ENCODE measurements around the gene TMED8.

TMED8 gene

DNA sequence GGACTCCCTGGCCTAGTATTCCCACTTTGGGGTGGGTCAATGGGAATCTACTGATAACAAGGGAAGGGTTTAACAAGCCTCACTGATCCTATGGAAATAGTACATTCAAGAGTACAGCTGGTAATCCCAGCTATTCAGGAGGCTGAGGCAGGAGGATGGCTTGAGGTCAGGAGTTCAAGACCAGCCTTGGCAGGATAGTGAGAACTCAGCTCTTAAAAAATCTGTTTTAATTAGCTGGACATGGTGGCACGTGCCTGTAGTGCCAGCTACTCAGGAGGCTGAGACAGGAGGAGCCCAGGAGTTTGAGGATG lies 60.7 kb downstream of the TMED8 start:
- H3K4me3 ChIP-seq, result no peak overlapping the region
- no peak for DNase-seq (ENCODE audit: low spot score)
- TF ChIP-seq, protein P1, sequence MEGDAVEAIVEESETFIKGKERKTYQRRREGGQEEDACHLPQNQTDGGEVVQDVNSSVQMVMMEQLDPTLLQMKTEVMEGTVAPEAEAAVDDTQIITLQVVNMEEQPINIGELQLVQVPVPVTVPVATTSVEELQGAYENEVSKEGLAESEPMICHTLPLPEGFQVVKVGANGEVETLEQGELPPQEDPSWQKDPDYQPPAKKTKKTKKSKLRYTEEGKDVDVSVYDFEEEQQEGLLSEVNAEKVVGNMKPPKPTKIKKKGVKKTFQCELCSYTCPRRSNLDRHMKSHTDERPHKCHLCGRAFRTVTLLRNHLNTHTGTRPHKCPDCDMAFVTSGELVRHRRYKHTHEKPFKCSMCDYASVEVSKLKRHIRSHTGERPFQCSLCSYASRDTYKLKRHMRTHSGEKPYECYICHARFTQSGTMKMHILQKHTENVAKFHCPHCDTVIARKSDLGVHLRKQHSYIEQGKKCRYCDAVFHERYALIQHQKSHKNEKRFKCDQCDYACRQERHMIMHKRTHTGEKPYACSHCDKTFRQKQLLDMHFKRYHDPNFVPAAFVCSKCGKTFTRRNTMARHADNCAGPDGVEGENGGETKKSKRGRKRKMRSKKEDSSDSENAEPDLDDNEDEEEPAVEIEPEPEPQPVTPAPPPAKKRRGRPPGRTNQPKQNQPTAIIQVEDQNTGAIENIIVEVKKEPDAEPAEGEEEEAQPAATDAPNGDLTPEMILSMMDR (IDR thresholded peaks at IDR 0.05), result no peak
- no peak overlapping the region for H3K27ac ChIP-seq

DNA sequence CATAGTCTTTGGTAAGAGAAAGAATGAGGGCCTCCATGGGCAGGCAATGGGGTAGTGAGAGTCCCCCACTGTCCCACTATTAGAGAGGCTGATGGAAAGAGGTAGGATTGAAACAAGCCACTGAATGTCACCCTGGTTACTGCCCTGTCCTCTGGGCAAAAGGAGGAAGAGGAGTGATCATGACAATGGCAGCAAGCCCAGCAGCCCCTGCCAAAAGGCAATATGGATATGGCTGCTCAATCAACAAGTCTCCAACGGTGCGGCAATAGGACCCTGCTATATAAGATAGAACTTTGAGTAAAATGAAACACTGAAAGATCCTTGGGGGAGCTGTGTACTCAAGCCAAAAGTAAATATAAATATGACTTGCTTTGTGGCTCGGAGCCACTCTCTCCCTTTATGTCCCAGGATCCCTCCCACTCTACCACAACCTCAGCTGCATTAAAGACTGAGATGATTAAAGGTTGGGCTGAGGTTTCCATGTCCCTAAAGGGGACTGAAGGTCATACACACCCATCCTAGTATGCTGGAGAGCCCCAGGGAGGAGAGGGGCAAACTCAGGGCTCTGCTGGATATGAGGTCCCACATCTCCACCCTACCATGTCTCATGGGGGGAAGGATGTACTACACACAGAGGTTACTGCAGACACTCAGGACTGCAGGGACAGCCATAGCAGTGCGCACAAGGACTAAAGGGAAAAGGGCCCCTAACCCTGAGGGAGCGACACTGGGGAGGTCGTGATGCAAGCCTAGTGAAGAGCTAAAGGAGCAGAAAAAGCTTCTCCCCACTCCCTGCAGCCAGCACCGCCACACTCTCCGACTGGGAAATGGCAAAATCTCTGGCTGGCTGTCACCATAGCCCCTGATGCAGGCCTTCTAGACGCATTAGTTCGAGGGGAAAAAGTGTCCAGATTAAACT lies 62.1 kb downstream of the TMED8 start:
- Histone ChIP-seq H3K27ac (peak overlapping the region in 1 of 2 donors; percentile 46), H3K4me3 (no peak overlapping the region)
- no peak for DNase-seq (ENCODE audit: low spot score)
- TF ChIP-seq, protein P1 (IDR thresholded peaks at IDR 0.05), result no peak

DNA sequence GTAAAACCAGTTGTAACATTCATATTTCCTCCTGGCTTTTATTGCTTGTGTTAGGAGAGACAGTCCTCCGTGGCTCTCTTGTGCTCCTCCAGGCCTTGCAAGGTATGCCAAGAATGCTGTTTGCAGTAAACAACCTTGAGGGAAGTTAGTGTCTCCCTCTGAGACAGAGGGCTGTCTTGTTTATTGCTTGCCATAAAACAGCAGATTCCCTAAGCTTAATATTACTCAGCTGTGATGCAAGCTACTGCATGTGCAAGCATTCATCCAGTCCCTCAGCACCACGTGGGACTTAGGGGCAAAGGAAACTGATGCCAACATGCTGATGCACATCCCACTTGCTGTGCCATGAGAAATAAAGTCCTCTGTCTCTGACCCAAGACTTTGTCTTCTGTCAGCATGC lies 62.9 kb downstream of the TMED8 start:
- TF ChIP-seq, protein P1 (IDR thresholded peaks at IDR 0.05), result no peak
- no peak overlapping the region for H3K4me3 ChIP-seq
- DNase-seq (ENCODE audit: low spot score), result no peak
- H3K27ac ChIP-seq, result peak overlapping the region in 1 of 2 donors; percentile 26

DNA sequence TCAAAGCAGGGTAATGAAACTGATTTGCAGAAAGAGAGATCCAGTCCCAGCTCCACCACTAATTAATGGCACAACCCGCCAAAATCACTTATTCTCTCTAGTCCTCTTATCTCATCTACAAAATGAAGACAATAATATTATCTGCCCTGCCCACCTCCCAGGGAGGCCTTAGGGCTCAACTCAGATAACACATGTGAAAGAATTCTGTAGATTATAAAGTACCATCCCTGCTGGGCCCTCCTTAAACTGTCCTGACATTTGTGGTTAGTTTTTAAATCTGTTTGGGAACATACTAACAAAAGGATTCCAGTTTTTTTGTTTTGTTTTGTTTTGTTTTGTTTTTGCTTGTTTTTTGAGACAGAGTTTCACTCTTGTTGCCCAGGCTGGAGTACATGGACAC lies 63.5 kb downstream of the TMED8 start:
- H3K27ac ChIP-seq, result peak overlapping the region in 1 of 2 donors; percentile 26
- H3K4me3 ChIP-seq, result no peak overlapping the region
- DNase-seq (ENCODE audit: low spot score), result no peak
- TF ChIP-seq, protein P1 (IDR thresholded peaks at IDR 0.05), result no peak

DNA sequence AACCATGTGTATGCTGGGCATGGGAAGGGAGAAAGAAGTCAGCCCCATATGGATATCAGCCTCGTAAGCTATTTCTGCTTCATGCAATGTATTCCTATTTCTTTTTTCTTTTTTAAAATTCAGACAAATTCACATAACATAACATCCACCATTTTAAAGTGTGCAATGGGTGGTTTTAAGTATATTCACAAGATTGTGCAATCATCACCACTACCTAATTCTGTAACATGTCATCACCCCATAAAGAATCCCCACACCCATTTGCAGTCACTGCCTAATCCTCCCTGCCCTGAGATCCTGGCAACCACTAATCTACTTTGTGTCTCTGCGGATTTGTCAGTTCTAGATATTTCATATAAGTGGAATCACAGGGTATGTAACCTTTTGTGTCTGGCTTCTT lies 65.7 kb downstream of the TMED8 start:
- TF ChIP-seq, protein P1 (IDR thresholded peaks at IDR 0.05), result no peak
- no peak for DNase-seq (ENCODE audit: low spot score)
- Histone ChIP-seq H3K27ac (no peak overlapping the region), H3K4me3 (no peak overlapping the region)

DNA sequence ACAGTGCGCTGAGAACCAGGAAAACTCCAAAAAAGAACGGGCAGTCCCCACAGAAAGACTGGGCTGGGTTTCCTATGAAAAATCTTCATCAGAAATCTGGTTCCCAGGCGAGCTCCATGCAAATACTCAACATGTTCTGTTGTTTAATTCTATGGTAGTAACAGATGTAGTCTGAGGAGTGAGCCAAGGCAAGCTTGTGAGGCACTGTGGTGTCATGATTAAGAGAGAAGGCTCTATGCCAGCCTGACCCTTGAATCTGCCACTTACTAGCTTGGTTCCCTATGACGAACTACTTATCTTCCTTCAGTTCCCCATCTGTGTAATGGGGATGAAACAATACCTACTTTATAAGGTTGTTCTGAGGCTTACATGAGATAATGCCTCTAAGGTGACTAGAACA lies 66.9 kb downstream of the TMED8 start:
- DNase-seq (ENCODE audit: low spot score), result no peak
- H3K4me3 ChIP-seq, result no peak overlapping the region
- no peak overlapping the region for H3K27ac ChIP-seq
- TF ChIP-seq, protein P1 (IDR thresholded peaks at IDR 0.05), result no peak

DNA sequence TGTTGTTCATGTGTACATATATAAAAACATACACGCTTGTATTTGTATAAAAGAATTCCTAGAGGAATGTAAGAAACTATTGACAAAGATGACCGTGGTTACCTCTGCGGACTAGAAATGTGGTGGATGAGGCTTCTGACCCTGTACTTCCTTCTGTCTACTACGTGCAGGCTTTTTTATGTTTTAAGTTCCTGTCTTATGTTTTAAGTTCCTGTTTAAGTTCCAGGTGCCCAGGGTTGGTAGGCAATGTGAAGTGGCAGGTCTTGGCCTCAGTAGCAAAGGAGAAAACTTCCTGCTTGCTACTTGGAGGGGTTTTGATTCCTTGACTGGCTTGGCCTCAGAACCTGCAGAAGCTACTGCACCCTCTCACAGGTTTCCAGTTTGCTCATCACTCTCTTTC lies 67.8 kb downstream of the TMED8 start:
- Histone ChIP-seq H3K4me3 (no peak overlapping the region), H3K27ac (no peak overlapping the region)
- DNase-seq (ENCODE audit: low spot score), result no peak
- TF ChIP-seq, protein P1 (IDR thresholded peaks at IDR 0.05), result no peak

All from coronary artery (tissue), 2 donors.